T-cell (primary cell): Measurements from ENCODE around the gene MRPS10. TPM values are rescaled to one million over a fixed set of nuclear protein-coding genes. Genes with fewer than 3 reads are reported as not detected.
"Not testable (repeated sequence)": the region's sequence is repeated elsewhere in the genome, so short reads cannot be mapped to it uniquely, and the experiment has no call there.

ENCODE experiments used
- ATAC-seq, 4 experiments: fragments of 200-7000 bp in 3 of 4; fragments of 150-1000 bp in 1 of 4; cut with Tn5 transposase; replicated peaks in 1 of 4; 1 replicate in 3 of 4; 2 replicates in 1 of 4; pipeline ENCODE4 v1.10.0; 2021; ENCODE audit warnings: moderate library complexity in 3 of 4, mild to moderate bottlenecking in 2 of 4, moderate number of reproducible peaks in 1 of 4
- CTCF ChIA-PET, 2 donors: fragments of 300-600 bp; sonication (Branson Sonifier 250); formaldehyde crosslinking; loops; one replicate each; lab custom pipeline; 2022; ENCODE audit warnings: antibody characterized with exemption in 2 of 2; lab: Charles Lee
- POLR2A ChIA-PET, 2 donors: fragments of 300-600 bp; sonication (Branson Sonifier 250); formaldehyde crosslinking; loops; one replicate each; lab custom pipeline; 2022; ENCODE audit warnings: antibody characterized with exemption in 2 of 2; lab: Charles Lee
- DNase-seq, 35 experiments: peaks; one replicate each; pipeline versions ENCODE4 v3.0.0 to v3.0.0-alpha.2; 2013 to 2023
- H3K27ac ChIP-seq: one replicate; pipeline ENCODE4 v1.5.1; 2013; ENCODE audit warnings: low read length
- H3K27me3 ChIP-seq, 2 experiments: replicated peaks in 1 of 2; 1 replicate in 1 of 2; 2 replicates in 1 of 2; pipeline versions ENCODE4 v1.6.1 to v1.7.0; 2013; ENCODE audit warnings: low read length in 1 of 2, mixed read lengths in 1 of 2; ENCODE audit not compliant: control insufficient read depth in 2 of 2, insufficient read depth in 2 of 2; ENCODE audit errors: extremely low read depth in 1 of 2
- H3K36me3 ChIP-seq, 2 donors: 1 replicate in 1 of 2; 2 replicates in 1 of 2; pipeline versions ENCODE4 v1.6.1 to v1.7.0; 2013; ENCODE audit warnings: low read length in 1 of 2; ENCODE audit not compliant: control insufficient read depth in 2 of 2, insufficient read depth in 1 of 2; ENCODE audit errors: extremely low read depth in 1 of 2
- H3K4me1 ChIP-seq, 2 experiments: 1 replicate in 1 of 2; 2 replicates in 1 of 2; pipeline versions ENCODE4 v1.6.1 to v1.7.0; 2013; ENCODE audit warnings: low read length in 2 of 2, mixed read lengths in 1 of 2; ENCODE audit not compliant: insufficient read depth in 2 of 2, control insufficient read depth in 1 of 2; ENCODE audit errors: extremely low read depth in 1 of 2
- H3K4me3 ChIP-seq, 2 donors: 1 replicate in 1 of 2; 2 replicates in 1 of 2; pipeline versions ENCODE4 v1.5.1 to v1.7.0; 2013; ENCODE audit warnings: mild to moderate bottlenecking in 2 of 2, low read length in 1 of 2, moderate library complexity in 1 of 2; ENCODE audit not compliant: control insufficient read depth in 1 of 2; ENCODE audit errors: extremely low read depth in 1 of 2
- H3K9me3 ChIP-seq: 2 replicates; pipeline ENCODE4 v1.7.0; 2013
- H3K27ac Mint-ChIP-seq, 2 donors: one replicate each; pipeline ENCODE4 v1.8.0; 2020 to 2021; ENCODE audit warnings: mild to moderate bottlenecking in 2 of 2, mixed read lengths in 2 of 2
- H3K27me3 Mint-ChIP-seq, 2 donors: one replicate each; pipeline ENCODE4 v1.8.0; 2021 to 2022; ENCODE audit warnings: mixed read lengths in 2 of 2
- H3K36me3 Mint-ChIP-seq: one replicate; pipeline ENCODE4 v1.8.0; 2021; ENCODE audit warnings: mixed read lengths
- H3K4me1 Mint-ChIP-seq, 3 donors: one replicate each; pipeline ENCODE4 v1.8.0; 2020 to 2022; ENCODE audit warnings: mixed read lengths in 3 of 3, mild to moderate bottlenecking in 1 of 3
- H3K4me3 Mint-ChIP-seq, 3 donors: one replicate each; pipeline ENCODE4 v1.8.0; 2020 to 2022; ENCODE audit warnings: mild to moderate bottlenecking in 3 of 3, mixed read lengths in 3 of 3, moderate library complexity in 3 of 3
- H3K9me3 Mint-ChIP-seq, 3 donors: one replicate each; pipeline ENCODE4 v1.8.0; 2020 to 2022; ENCODE audit warnings: mixed read lengths in 3 of 3
- WGBS: methylation state at CpG from one replicate; pipeline ENCODE4 v1.1.5; 2013; ENCODE audit warnings: missing lambda C conversion rate; ENCODE audit not compliant: insufficient coverage; 5-methylcytosine and 5-hydroxymethylcytosine counted together
- total RNA-seq, 35 experiments: library from RNA in 6 of 35; stranded (reverse) in 6 of 35; fragments of 120-200 nt in 1 of 35; gene quantifications; one replicate each; pipeline versions ENCODE4 v1.2.1 to v1.2.4 and lab custom pipeline; 2013 to 2026

Gene MRPS10
- total RNA-seq, 5 donors from 2014 or later (not counting 1 experiment from before 2014, with no cell fraction given): 17.6 to 23.6 (median 20.5) TPM

DNA sequence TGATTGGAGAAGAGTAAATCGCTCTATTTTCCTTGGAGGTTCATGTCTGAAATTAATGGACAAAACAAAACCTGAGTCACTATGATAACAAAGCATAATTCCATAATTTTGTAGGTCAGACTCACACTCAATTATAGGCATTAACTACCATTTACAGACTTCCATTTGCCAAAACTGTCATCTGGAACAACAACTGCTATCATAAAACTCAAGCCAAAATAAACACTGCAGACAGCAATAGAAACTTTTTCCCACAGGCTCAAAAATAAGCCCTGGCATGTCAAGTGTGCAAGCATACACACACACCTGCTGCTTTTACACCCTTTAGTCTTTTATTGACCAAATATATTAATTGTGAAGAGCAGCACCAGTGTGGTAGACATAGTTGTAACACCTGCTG lies 7.1 kb downstream of the MRPS10 start:
- Mint-ChIP-seq H3K9me3 (no peaks in the 10 kb centered on the region), H3K27ac (no peak overlapping the region), H3K36me3 (peaks cover 36% of the 10 kb centered on the region), H3K27me3 (no peaks in the 10 kb centered on the region), H3K4me3 (no peak overlapping the region), H3K4me1 (peaks cover 7 to 13% (median 11%) of the 10 kb centered on the region in 3 donors)
- Histone ChIP-seq H3K4me1 (peaks cover 2 to 8% of the 10 kb centered on the region in 2 experiments), H3K4me3 (no peak overlapping the region), H3K27me3 (no peaks in the 10 kb centered on the region), H3K36me3 (peaks cover 4 to 66% of the 10 kb centered on the region in 2 donors), H3K9me3 (no peaks in the 10 kb centered on the region), H3K27ac (no peak overlapping the region)
- WGBS: no CpG with 5 or more reads among the region's 1 CpG
- ChIA-PET POLR2A (no interaction called here), CTCF (no interaction called here)
- ATAC-seq: no peak
- DNase-seq: no peak

DNA sequence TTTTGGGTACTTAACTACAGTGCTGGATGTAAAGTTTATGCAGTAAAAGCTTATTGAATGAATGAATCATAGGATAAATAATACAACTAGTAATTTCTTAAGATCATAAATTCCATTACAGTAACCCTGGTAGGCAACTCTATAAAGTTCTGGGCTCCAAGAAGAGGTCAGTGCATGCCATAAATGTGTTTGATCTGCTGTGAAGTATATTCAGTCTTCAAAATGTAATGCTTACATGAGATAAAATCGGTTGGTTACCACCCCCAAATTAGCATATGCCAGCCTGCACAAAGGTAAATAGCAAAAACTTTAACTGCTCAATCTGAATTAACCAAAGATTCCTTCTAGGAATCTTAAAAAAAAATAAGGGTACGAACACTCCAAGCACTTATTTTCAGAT lies 10.1 kb downstream of the MRPS10 start:
- H3K27ac ChIP-seq, H3K27me3 ChIP-seq, ATAC-seq, H3K9me3 ChIP-seq, H3K4me3 Mint-ChIP-seq, H3K27me3 Mint-ChIP-seq, CTCF ChIA-PET, H3K9me3 Mint-ChIP-seq, H3K4me3 ChIP-seq, H3K27ac Mint-ChIP-seq, H3K4me1 Mint-ChIP-seq, DNase-seq, POLR2A ChIA-PET, H3K4me1 ChIP-seq: not testable (repeated sequence)
- peaks cover 38% of the 10 kb centered on the region for H3K36me3 Mint-ChIP-seq
- H3K36me3 ChIP-seq: peaks cover 4 to 60% of the 10 kb centered on the region in 2 donors
- WGBS: no CpG with 5 or more reads among the region's 2 CpGs

DNA sequence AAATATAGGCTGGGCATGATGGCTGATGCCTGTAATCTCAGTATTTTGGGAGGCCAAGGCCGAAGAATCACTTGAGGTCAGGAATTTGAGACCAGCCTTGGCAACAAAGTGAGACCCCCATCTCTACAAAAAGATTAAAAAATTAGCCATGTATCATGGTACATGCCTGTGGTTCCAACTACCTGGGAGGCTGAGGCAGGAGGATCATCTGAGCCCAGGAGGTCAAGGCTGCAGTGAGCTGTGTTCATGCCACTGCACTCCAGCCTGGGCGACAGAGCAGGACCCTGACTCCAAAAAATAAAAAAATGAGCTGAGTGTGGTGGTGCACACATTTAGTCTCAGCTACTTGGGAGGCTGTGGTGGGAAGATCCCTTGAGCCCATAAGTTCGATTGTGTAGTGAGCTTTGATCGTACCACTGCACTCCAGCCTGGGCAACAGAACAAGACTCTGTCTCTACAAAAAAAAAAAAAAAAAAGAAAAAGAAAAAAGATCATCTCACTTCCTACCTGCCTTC lies 12.8 kb downstream of the MRPS10 start:
- WGBS: no CpG with 5 or more reads among the region's 4 CpGs
- H3K9me3 Mint-ChIP-seq: peaks cover 0 to 5% (median 0%) of the 10 kb centered on the region in 3 donors

DNA sequence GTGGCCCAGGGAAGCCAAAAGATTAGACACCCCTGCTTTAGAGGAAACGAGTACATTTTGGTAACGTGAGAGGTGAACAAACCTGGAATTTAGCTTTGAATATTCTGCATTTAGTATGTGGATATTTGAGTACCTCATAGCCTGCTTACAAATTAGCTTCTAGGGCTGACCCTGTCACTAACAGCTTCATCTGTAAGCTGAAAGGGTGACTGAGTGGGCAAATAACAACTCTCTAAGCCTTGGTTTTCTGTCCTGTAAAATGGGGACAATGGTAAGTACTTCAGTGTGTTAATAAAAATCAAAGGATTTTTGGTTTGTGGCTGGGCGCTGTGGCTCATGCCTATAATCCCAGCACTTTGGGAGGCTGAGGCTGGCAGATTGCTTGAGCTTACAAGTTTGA lies 14.5 kb downstream of the MRPS10 start:
- Histone ChIP-seq H3K4me1 (peaks cover 0 to 1% of the 10 kb centered on the region in 2 experiments), H3K27ac (no peak overlapping the region), H3K36me3 (peaks cover 0 to 24% of the 10 kb centered on the region in 2 donors), H3K9me3 (no peaks in the 10 kb centered on the region), H3K27me3 (no peaks in the 10 kb centered on the region), H3K4me3 (no peak overlapping the region)
- Mint-ChIP-seq H3K27me3 (no peaks in the 10 kb centered on the region), H3K4me3 (no peak overlapping the region), H3K9me3 (peaks cover 0 to 6% (median 0%) of the 10 kb centered on the region in 3 donors), H3K4me1 (peaks cover 0 to 6% (median 0%) of the 10 kb centered on the region in 3 donors), H3K36me3 (peaks cover 49% of the 10 kb centered on the region), H3K27ac (no peak overlapping the region)
- CTCF ChIA-PET: interaction anchor here in 1 of 2 donors (0.6 kb wide), 1 partner anchor 38 kb away, joined by 3 read pairs; no protein-coding TSS in a partner anchor
- POLR2A ChIA-PET: interaction anchor here in 1 of 2 donors (0.6 kb wide), 1 partner anchor 1529 kb away, joined by 4 read pairs; no protein-coding TSS in a partner anchor
- DNase-seq (no peak), ATAC-seq (no peak)
- 100% methylated on average over 1 of the region's 3 CpGs for WGBS

More for the DNA sequence above, 12.8 kb downstream of the MRPS10 start:
- no peaks in the 10 kb centered on the region for H3K9me3 ChIP-seq
- Mint-ChIP-seq H3K27ac (no peak overlapping the region), H3K27me3 (no peaks in the 10 kb centered on the region), H3K4me1 (peaks cover 0 to 6% (median 0%) of the 10 kb centered on the region in 3 donors), H3K36me3 (peaks cover 48% of the 10 kb centered on the region), H3K4me3 (no peak overlapping the region)
- no peak overlapping the region for H3K27ac ChIP-seq
- ChIA-PET POLR2A (no interaction called here), CTCF (interaction anchor here (0.6 to 1.1 kb wide), 3 partner anchors 343 to 425 kb away, joined by 3 to 4 read pairs (median 3); no protein-coding TSS in a partner anchor)
- H3K4me3 ChIP-seq: no peak overlapping the region
- no peaks in the 10 kb centered on the region for H3K4me1 ChIP-seq
- no peak for ATAC-seq
- no peaks in the 10 kb centered on the region for H3K27me3 ChIP-seq
- no peak for DNase-seq
- H3K36me3 ChIP-seq: peaks cover 0 to 40% of the 10 kb centered on the region in 2 donors

DNA sequence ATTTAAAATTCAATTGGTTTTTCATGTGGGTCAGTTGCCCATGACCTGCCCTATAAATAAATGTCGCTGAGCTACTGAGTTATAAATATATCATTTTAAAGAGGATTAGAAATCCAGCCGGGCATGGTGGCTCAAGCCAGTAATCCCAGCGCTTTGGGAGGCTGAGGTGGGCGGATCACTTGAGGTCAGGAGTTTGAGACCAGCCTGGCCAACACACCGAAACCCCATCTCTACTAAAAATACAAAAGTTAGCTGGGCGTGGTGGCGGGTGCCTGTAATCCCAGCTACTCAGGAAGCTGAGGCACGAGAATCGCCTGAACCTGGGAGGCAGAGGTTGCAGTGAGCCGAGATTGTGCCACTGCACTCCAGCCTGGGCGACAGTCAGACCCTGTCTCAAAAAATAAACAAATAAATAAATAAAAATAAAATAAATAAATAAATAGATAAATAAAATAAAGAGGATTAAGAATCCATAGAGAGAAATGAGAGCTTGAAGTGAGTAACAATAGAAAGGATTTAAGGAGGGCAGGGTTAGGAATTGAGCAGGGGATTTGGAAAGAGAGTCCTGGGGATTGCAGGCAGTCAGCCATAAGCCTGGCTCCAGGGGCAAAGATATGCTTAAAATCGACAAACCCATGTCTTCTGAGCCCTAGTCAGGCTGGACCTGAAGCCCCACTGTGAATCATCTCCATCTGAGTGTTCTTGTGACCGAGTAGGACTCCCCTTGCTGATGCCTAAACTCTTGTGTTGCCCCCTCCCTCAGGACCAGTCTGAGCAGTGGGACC lies 15.3 kb downstream of the MRPS10 start:
- POLR2A ChIA-PET, H3K4me1 Mint-ChIP-seq, H3K27ac Mint-ChIP-seq: not testable (repeated sequence)

DNA sequence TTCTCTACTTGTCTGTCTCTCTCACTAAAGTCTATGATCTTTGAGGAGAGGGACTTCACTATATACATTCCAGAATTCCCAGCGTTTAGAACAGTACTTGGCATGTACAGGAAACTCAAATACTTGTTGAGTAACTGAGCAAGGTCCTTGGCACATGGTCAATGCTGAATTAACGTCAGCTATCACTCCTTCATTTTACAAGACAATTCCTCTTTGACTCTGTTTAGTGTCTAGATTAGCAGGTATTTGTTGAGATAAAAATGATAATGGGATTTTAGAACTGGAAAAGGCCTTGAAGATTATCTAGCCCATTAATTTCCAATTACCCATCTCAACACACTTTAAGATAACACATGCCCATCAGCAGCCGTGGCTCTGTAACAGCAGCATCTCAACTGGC lies 16.3 kb downstream of the MRPS10 start:
- no peak overlapping the region for H3K4me3 ChIP-seq
- H3K27ac ChIP-seq: no peak overlapping the region
- H3K9me3 ChIP-seq: no peaks in the 10 kb centered on the region
- ATAC-seq (no peak), DNase-seq (no peak)
- peaks cover 0 to 6% (median 0%) of the 10 kb centered on the region in 3 donors for H3K9me3 Mint-ChIP-seq
- peaks cover 0 to 10% of the 10 kb centered on the region in 2 experiments for H3K4me1 ChIP-seq
- peaks cover 36% of the 10 kb centered on the region for H3K36me3 Mint-ChIP-seq
- WGBS: no CpG with 5 or more reads among the region's 3 CpGs
- POLR2A ChIA-PET: interaction anchor here in 1 of 2 donors (0.7 kb wide), 1 partner anchor 817 kb away, joined by 3 read pairs; no protein-coding TSS in a partner anchor
- H3K27me3 ChIP-seq: no peaks in the 10 kb centered on the region
- peaks cover 0 to 14% of the 10 kb centered on the region in 2 donors for H3K36me3 ChIP-seq
- H3K4me3 Mint-ChIP-seq: no peak overlapping the region
- CTCF ChIA-PET: no interaction called here
- no peaks in the 10 kb centered on the region for H3K27me3 Mint-ChIP-seq
- no peak overlapping the region for H3K27ac Mint-ChIP-seq
- H3K4me1 Mint-ChIP-seq: peaks cover 0 to 6% (median 0%) of the 10 kb centered on the region in 3 donors

More for the DNA sequence above, 15.3 kb downstream of the MRPS10 start:
- H3K4me1 ChIP-seq, ATAC-seq, H3K9me3 Mint-ChIP-seq, H3K27me3 Mint-ChIP-seq, H3K27me3 ChIP-seq, H3K9me3 ChIP-seq, CTCF ChIA-PET, H3K27ac ChIP-seq, H3K4me3 Mint-ChIP-seq, DNase-seq, H3K4me3 ChIP-seq: not testable (repeated sequence)
- H3K36me3 ChIP-seq: peaks cover 0 to 19% of the 10 kb centered on the region in 2 donors
- WGBS: 96% methylated on average over 3 of the region's 13 CpGs
- H3K36me3 Mint-ChIP-seq: peaks cover 40% of the 10 kb centered on the region
